Subcutaneous adipose tissue (tissue), 4 donors: ENCODE results near the gene C22orf23. TPM values are rescaled to one million over a fixed set of nuclear protein-coding genes. Genes with fewer than 3 reads are reported as not detected.

Source experiments
- total RNA-seq, 4 donors: library from RNA; depleted of rRNA; stranded (reverse); fragments of >200 nt; gene quantifications; one replicate each; pipeline ENCODE4 v1.1.0, GENCODE V29; 2016
- TF ChIP-seq, protein P1 (sequence below): fragments of 450-650 bp; IDR thresholded peaks from one replicate; pipeline ENCODE4 v1.5.1; 2016; ENCODE audit warnings: low read depth, mild to moderate bottlenecking, control low read depth, antibody characterized with exemption, moderate library complexity

The C22orf23 gene
- total RNA-seq: 1 to 10 TPM in 2 of 4 donors, under 1 TPM in 1, not detected in 1; 0.68 to 2.1 (median 1.3) TPM

DNA sequence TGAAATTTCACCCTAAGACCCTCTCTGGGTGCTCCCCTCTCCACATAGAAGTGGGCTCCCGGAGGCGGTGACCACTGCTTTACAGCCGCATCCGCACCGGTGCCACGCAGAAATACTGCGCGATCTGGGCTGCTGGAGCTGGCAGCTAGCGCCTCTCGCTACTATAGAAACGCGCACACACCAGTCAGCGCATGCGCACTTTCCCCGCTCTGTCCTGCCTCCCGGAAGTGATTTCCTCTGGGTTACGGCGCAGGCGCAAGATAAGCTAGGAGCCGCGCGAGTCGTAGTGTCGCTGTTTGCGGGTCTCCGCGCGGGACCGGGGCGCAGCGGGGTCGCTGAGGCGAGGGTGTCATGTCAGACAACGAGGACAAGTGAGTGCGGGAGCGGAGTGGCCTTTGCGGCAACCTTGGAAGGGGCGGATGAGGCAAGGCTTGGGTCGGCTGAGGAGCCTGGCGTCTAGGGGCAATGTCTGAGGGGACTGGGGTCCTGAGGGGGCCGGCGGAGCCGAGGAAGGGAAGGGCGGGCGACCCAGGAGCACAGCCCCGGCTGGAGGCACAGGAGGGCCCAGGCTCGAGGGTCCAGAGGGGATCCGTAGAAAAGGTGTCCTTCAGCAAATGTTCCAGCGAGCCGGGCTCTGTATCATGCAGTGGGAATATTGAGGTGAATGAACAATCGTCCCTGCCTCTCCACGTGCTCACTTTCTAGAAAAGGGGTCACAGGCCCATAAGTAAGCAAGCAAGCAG, at the start of gene C22orf23, which contains the start of gene POLR2F:
Gene C22orf23 (minus strand): TSS at position 165 of the 743 bp plus-strand sequence. CDS start 452 bp downstream, outside the sequence.
Gene POLR2F (plus strand): TSS at position 263 of the 743 bp plus-strand sequence. CDS start 89 bp downstream, at position 352.
- TF ChIP-seq, protein P1, sequence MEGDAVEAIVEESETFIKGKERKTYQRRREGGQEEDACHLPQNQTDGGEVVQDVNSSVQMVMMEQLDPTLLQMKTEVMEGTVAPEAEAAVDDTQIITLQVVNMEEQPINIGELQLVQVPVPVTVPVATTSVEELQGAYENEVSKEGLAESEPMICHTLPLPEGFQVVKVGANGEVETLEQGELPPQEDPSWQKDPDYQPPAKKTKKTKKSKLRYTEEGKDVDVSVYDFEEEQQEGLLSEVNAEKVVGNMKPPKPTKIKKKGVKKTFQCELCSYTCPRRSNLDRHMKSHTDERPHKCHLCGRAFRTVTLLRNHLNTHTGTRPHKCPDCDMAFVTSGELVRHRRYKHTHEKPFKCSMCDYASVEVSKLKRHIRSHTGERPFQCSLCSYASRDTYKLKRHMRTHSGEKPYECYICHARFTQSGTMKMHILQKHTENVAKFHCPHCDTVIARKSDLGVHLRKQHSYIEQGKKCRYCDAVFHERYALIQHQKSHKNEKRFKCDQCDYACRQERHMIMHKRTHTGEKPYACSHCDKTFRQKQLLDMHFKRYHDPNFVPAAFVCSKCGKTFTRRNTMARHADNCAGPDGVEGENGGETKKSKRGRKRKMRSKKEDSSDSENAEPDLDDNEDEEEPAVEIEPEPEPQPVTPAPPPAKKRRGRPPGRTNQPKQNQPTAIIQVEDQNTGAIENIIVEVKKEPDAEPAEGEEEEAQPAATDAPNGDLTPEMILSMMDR: no peak

DNA sequence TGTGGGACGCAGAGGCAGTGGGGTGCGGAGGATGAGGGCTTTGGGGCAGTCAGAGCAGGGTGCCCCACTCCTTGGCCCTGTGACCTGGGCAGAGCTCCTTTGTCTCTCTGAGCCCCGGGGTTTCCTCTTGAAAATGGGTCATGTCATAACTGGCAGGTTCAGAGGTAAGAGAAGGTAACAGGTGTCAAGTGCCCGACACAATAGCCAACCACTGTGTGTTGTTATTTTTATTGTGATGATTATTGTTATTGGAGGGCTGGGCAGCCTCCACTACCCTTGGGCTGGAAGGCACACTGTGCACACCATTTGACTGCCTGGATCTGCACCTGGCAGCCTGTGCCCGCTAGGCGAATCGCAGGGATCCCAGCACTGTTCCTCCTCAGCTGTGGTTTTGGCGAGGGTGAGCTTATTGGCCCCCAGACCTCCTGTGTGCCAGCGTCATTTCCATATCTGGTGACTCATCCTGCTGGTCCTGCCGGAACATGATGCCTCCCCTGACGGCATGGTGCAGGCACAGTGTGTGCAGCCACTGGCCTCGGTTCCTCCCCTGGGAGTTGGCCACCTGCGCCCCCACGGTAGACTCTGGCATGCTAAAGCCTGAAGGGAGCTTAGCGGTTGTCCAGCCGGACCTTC, 46.4 kb upstream of the C22orf23 start:
- TF ChIP-seq, protein P1: no peak

DNA sequence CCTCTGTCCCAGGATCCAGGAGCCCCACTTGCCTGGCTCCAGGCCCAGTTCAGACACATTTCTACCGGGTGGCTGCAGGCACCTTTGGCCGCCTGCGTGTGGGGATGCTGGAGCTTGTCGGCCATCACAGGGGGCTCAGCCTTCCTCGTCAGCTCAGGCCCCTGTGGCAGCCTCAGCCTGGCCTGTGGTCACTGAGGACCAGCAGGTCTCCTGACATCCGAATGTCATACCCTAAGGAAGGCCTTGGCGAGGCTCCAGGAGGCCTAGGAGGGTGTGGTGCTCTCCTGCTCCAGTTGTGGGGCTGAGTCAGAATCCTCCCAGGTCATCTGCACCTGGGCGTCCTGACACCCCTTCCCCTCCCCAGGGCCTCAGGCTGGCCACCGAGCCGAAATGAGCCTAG, 45.8 kb upstream of the C22orf23 start:
- TF ChIP-seq, protein P1: no peak

DNA sequence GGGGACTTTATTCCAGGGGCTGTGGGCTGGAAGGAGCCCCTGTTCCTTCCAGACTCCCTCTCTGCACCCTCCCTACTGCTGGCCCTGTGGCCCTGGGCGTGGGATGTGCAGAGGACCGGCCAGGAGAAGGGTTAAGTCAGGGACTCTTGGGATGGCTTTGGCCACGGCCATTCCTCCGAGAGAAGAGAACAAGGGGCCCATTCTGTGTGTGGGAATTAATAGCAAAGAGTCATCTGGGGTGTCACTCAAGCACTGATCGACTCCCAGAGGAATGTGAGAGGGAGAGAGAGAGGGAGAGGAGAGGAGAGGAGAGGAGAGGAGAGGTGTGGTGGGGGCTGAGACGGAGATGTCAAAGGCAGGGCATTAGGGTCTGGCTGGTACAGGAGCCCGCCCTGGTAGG, 45.1 kb upstream of the C22orf23 start:
- TF ChIP-seq, protein P1: no peak

DNA sequence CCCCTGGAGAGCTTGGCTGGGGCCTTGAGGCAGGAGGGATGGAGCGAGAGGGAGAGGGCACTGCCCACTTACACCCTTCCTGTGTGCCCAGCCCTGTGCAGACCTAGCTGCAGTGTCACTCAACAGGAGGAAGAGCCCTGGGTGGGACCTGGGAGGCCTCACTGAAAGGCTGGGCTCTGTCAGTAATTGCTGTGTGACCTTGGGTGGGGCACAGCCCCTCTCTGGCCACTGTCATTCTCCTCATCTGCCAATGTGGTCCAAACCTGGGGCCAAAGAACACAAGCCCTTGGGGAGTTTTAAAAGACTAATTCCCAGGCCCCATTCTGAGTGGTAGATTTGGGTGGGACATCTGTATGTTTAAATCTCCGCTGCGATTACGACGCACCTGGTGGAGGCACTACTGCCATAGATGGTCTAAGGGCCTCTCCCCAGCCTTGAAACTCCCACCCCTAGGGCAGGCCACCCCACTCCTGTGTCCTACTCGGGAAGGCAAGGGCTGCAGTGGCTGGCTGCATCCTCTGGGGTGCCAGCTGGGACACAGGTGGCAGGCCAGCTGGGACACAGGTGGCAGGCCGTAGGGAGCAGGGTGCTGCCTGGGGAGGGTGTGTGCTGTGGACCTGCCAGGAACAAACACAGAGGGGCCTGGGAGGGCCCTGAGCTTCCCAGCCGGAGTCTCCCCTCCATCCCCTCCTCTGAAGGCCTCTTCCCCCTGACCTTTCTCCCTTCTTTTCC, 43.3 kb upstream of the C22orf23 start:
- TF ChIP-seq, protein P1: no peak

DNA sequence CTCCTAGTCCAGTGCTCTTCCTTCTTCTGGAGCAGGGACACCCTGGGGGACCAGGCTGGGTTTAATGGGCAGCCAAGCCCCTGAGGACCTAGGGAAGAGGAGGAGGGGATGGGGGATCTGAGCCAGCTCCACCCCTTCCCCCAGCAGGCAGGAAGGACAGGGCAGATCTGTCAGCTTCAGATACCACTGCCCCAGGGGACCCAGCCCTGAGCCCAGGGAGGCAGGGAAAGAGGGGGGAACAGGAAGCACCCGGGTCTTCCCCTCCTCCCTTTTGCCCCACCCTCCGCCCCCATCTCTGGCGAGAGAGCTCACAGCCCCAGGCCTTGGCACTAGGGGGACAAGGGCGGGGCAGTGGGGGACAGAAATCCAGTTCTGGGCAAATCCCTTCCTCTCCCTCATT, 42.7 kb upstream of the C22orf23 start:
- TF ChIP-seq, protein P1: no peak

DNA sequence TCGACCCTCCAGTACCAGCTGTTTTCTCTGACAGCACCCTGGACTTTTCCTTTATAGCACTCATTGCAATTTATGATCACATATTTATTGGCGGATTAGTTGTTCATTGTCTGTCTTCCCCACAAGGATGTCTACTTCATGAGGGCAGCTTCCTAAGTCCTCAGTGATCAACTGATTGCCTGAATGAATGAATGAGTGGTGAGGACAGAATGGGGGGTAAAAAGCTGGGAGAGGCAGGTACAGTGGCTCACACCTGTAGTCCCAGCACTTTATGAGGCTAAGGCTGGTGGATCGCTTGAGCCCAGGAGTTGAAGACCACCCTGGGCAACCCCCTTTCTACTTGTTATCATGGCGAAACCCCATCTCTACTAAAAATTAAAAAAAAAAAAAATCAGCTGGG, 42.1 kb upstream of the C22orf23 start:
- TF ChIP-seq, protein P1: no peak
